PC-9 (cell line): Measurements from ENCODE around the gene TNFRSF8. TPM values are rescaled to one million over a fixed set of nuclear protein-coding genes. Genes with fewer than 3 reads are reported as not detected.

Source experiments
- BruUV-seq: library from RNA; stranded (reverse); fragments of 400-500 nt; replicated peaks from 2 replicates; lab custom pipeline; 2021; lab: Mats Ljungman, UMichigan
- CTCF ChIA-PET: fragments of 300-600 bp; sonication (Branson Sonifier 250); formaldehyde crosslinking; loops from one replicate; lab custom pipeline; 2022; ENCODE audit warnings: antibody characterized with exemption; lab: Charles Lee
- POLR2A ChIA-PET: fragments of 300-600 bp; sonication (Branson Sonifier 250); formaldehyde crosslinking; loops from one replicate; lab custom pipeline; 2022; ENCODE audit warnings: antibody characterized with exemption; ENCODE audit not compliant: unreplicated experiment; lab: Charles Lee
- DNase-seq, 2 experiments: peaks; one replicate each; pipeline versions ENCODE4 v3.0.0 to v3.0.0-alpha.2; 2015 to 2022; ENCODE audit warnings: mixed read lengths in 1 of 2
- H2AFZ ChIP-seq: fragments of 200-600 bp; sonication (generic); 2 replicates; pipeline ENCODE4 v1.8.1; 2017; ENCODE audit warnings: antibody characterized with exemption
- H3F3A ChIP-seq: fragments of 200-600 bp; sonication (generic); 2 replicates; pipeline ENCODE4 v1.8.1; 2017; ENCODE audit warnings: antibody characterized with exemption, mild to moderate bottlenecking, low read depth; ENCODE audit not compliant: insufficient read depth
- H3K27ac ChIP-seq: fragments of 200-600 bp; sonication (generic); 2 replicates; pipeline ENCODE4 v1.6.1; 2016; ENCODE audit warnings: mixed run types
- H3K27me3 ChIP-seq: fragments of 200-600 bp; sonication (generic); 2 replicates; pipeline ENCODE4 v1.6.1; 2016; ENCODE audit warnings: low read depth, mixed run types; ENCODE audit not compliant: insufficient read depth
- H3K36me3 ChIP-seq: fragments of 200-600 bp; sonication (generic); 2 replicates; pipeline ENCODE4 v1.6.1; 2016; ENCODE audit warnings: low read depth, mixed run types
- H3K4me1 ChIP-seq: fragments of 200-600 bp; sonication (generic); replicated peaks from 2 replicates; pipeline ENCODE4 v1.6.1; 2016; ENCODE audit warnings: mixed run types; ENCODE audit not compliant: insufficient read depth
- H3K4me2 ChIP-seq: fragments of 200-600 bp; sonication (generic); 2 replicates; pipeline ENCODE4 v1.6.1; 2017; ENCODE audit warnings: mixed run types
- H3K4me3 ChIP-seq: fragments of 200-600 bp; sonication (generic); 2 replicates; pipeline ENCODE4 v1.6.1; 2016; ENCODE audit warnings: mixed run types
- H3K79me2 ChIP-seq: fragments of 200-600 bp; sonication (generic); 2 replicates; pipeline ENCODE4 v1.6.1; 2017; ENCODE audit warnings: low read depth, mixed run types
- H3K9me2 ChIP-seq: fragments of 200-600 bp; sonication (generic); 2 replicates; pipeline ENCODE4 v1.8.1; 2017; ENCODE audit warnings: mild to moderate bottlenecking; ENCODE audit not compliant: insufficient read depth
- H3K9me3 ChIP-seq: fragments of 200-600 bp; sonication (generic); 2 replicates; pipeline ENCODE4 v1.8.1; 2016; ENCODE audit warnings: low read depth; ENCODE audit not compliant: insufficient read depth
- H4K20me1 ChIP-seq: fragments of 200-600 bp; sonication (generic); 2 replicates; pipeline ENCODE4 v1.8.1; 2017; ENCODE audit not compliant: insufficient read depth
- EZH2 ChIP-seq: fragments of 200-600 bp; sonication (generic); IDR thresholded peaks from 2 replicates; pipeline ENCODE4 v1.8.0; 2017; ENCODE audit warnings: antibody characterized with exemption, low read depth
- intact Hi-C: fragments of 100-400 bp; cut with micrococcal nuclease; formaldehyde crosslinking; loops from one replicate; pipeline ENCODE4 v1.10.0; 2022; ENCODE audit not compliant: unreplicated experiment
- total RNA-seq: library from RNA; stranded (reverse); gene quantifications from 2 replicates; pipeline ENCODE4 v1.2.3, GENCODE V29; 2021
- TF ChIP-seq, protein P1 (sequence below): fragments of 200-600 bp; sonication (generic); conservative IDR thresholded peaks from 2 replicates; pipeline ENCODE4 v1.6.1; 2017; ENCODE audit warnings: mixed run types, antibody characterized with exemption, mild to moderate bottlenecking, moderate library complexity

The TNFRSF8 gene
- total RNA-seq, 1 experiment from 2014 or later: not detected

DNA sequence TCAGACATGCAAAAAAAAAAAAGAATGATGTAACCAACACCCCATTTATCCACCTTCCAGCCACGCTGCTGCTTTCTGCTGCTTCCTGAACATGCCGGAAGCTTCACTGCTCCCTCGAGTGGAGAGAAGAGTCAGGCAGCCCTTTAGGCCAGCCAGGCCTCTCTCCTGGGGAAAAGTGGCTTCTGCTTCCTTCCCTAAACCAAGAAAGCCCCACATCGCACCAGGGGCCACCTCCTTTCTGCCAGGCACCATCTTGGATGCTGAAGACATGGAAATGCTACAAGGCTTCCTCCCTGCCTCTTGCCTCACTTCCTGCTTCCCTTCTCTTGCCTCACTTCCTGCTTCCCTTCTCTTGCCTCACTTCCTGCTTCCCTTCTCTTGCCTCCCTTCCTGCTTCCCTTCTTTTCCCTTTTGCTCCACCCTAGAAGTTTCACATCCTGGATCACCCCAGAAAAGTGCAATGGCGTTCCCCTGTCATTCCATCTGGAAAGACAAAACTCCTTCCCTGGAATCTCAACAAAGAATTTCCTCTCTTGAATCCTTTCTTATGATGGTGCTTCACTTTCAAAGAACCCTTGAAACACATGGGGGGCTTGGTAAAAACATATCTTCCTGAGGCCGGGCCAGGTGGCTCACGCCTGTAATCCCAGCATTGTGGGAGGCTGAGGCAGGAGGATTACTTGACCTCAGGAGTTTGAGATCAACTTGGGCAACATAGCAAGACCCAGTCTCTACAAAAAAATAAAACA, 18.7 kb downstream of the TNFRSF8 start:
- ChIA-PET POLR2A (no interaction called here), CTCF (no interaction called here)
- Histone ChIP-seq H3K9me2 (no peaks in the 10 kb centered on the region), H4K20me1 (no peaks in the 10 kb centered on the region), H3K36me3 (no peaks in the 10 kb centered on the region), H3K4me1 (no peaks in the 10 kb centered on the region), H3K4me3 (no peak overlapping the region), H3K27ac (no peak overlapping the region), H3K9me3 (no peaks in the 10 kb centered on the region), H2AFZ (no peak overlapping the region), H3F3A (no peaks in the 10 kb centered on the region), H3K4me2 (no peak overlapping the region), H3K79me2 (no peaks in the 10 kb centered on the region), H3K27me3 (peaks cover 5% of the 10 kb centered on the region; the same call in 1 of the 2 replicates)
- intact Hi-C loops: no loop called here
- DNase-seq: no peak
- TF ChIP-seq, protein P1, sequence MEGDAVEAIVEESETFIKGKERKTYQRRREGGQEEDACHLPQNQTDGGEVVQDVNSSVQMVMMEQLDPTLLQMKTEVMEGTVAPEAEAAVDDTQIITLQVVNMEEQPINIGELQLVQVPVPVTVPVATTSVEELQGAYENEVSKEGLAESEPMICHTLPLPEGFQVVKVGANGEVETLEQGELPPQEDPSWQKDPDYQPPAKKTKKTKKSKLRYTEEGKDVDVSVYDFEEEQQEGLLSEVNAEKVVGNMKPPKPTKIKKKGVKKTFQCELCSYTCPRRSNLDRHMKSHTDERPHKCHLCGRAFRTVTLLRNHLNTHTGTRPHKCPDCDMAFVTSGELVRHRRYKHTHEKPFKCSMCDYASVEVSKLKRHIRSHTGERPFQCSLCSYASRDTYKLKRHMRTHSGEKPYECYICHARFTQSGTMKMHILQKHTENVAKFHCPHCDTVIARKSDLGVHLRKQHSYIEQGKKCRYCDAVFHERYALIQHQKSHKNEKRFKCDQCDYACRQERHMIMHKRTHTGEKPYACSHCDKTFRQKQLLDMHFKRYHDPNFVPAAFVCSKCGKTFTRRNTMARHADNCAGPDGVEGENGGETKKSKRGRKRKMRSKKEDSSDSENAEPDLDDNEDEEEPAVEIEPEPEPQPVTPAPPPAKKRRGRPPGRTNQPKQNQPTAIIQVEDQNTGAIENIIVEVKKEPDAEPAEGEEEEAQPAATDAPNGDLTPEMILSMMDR: no peak
- no peak for TF ChIP-seq EZH2
- BruUV-seq: no TSS peak

DNA sequence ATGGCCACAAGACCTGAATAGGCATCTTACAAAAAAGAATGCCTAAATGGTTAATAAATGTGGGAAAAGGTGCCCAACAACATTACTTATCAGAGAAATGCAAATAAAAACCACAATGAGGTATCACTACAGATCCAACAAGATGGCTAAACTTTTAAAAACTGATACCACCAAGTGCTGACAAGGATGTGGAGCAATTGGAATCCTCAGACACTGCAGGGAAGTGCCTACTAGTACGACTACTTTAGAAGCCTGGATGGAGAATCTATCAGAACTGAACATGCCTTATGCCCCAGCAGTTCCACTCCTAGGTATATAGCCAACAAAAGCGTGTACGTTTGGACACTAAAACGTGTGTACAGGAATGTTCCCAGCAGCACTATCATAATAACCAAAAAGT, 19.9 kb downstream of the TNFRSF8 start:
- H3K36me3 ChIP-seq: no peaks in the 10 kb centered on the region
- no peak overlapping the region for H3K4me3 ChIP-seq
- CTCF ChIA-PET: no interaction called here
- no peaks in the 10 kb centered on the region for H3K27me3 ChIP-seq
- H3K27ac ChIP-seq: no peak overlapping the region
- BruUV-seq: no TSS peak
- intact Hi-C loops: no loop called here
- no peak overlapping the region for H2AFZ ChIP-seq
- POLR2A ChIA-PET: no interaction called here
- no peak for DNase-seq
- no peaks in the 10 kb centered on the region for H3F3A ChIP-seq
- no peaks in the 10 kb centered on the region for H3K4me1 ChIP-seq
- H3K9me2 ChIP-seq: no peaks in the 10 kb centered on the region
- TF ChIP-seq EZH2: no peak
- TF ChIP-seq, protein P1: no peak
- H3K79me2 ChIP-seq: no peaks in the 10 kb centered on the region
- H3K4me2 ChIP-seq: no peak overlapping the region
- no peaks in the 10 kb centered on the region for H3K9me3 ChIP-seq
- no peaks in the 10 kb centered on the region for H4K20me1 ChIP-seq

GRCh38 chr1:12083766-12084165, 20.7 kb downstream of the TNFRSF8 start:
- H3K9me3 ChIP-seq: no peaks in the 10 kb centered on the region
- no peaks in the 10 kb centered on the region for H4K20me1 ChIP-seq
- ChIA-PET CTCF (interaction anchor here (0.6 kb wide), 1 partner anchor 187 kb away, joined by 4 read pairs; no protein-coding TSS in a partner anchor), POLR2A (no interaction called here)
- H3K4me1 ChIP-seq: no peaks in the 10 kb centered on the region
- no peak overlapping the region for H3K4me2 ChIP-seq
- no peaks in the 10 kb centered on the region for H3K79me2 ChIP-seq
- BruUV-seq: no TSS peak
- no peaks in the 10 kb centered on the region for H3K36me3 ChIP-seq
- H3K9me2 ChIP-seq: no peaks in the 10 kb centered on the region
- no peaks in the 10 kb centered on the region for H3F3A ChIP-seq
- DNase-seq: no peak
- H3K27me3 ChIP-seq: no peaks in the 10 kb centered on the region
- TF ChIP-seq EZH2: no peak
- TF ChIP-seq, protein P1: no peak
- no peak overlapping the region for H3K27ac ChIP-seq
- H2AFZ ChIP-seq: no peak overlapping the region
- H3K4me3 ChIP-seq: no peak overlapping the region
- intact Hi-C loops: no loop called here
